ENCODE results near the gene TEX2.
"Not testable (repeated sequence)": the region's sequence is repeated elsewhere in the genome, so short reads cannot be mapped to it uniquely, and the experiment has no call there.

Gene TEX2

GRCh38 chr17:64240741-64241347, 22.2 kb downstream of the TEX2 start:
- DNase-seq (ENCODE audit: low read depth), result peak; percentile 57
- H3K4me3 ChIP-seq (replicated peaks; ENCODE audit: low read depth, low read length), result no peak overlapping the region
- TF ChIP-seq CTCF (IDR thresholded peaks at IDR 0.05; ENCODE audit: low read length, missing control alignments), result no peak

- H3K4me3 ChIP-seq (replicated peaks; ENCODE audit: low read depth, low read length), result no peak overlapping the region
- peak; percentile 29 for DNase-seq (ENCODE audit: low read depth)
- no peak for TF ChIP-seq CTCF (IDR thresholded peaks at IDR 0.05; ENCODE audit: low read length, missing control alignments)
Observed at GRCh38 chr17:64240261-64240740, 22.8 kb downstream of the TEX2 start.

- DNase-seq (ENCODE audit: low read depth); H3K4me3 ChIP-seq (replicated peaks; ENCODE audit: low read depth, low read length): not testable (repeated sequence)
Observed at GRCh38 chr17:64238449-64238848, 24.6 kb downstream of the TEX2 start.

GRCh38 chr17:64236827-64237403, 26.1 kb downstream of the TEX2 start:
- peak; percentile 24 for TF ChIP-seq CTCF (IDR thresholded peaks at IDR 0.05; ENCODE audit: low read length, missing control alignments)
- no peak for DNase-seq (ENCODE audit: low read depth)

GRCh38 chr17:64234961-64235360, 28.1 kb downstream of the TEX2 start:
- no peak for DNase-seq (ENCODE audit: low read depth)
- no peak overlapping the region for H3K4me3 ChIP-seq (replicated peaks; ENCODE audit: low read depth, low read length)
- TF ChIP-seq CTCF (IDR thresholded peaks at IDR 0.05; ENCODE audit: low read length, missing control alignments), result no peak

More at GRCh38 chr17:64236827-64237403, 26.1 kb downstream of the TEX2 start:
- no peak overlapping the region for H3K4me3 ChIP-seq (replicated peaks; ENCODE audit: low read depth, low read length)

GRCh38 chr17:64232466-64233262, 30.4 kb downstream of the TEX2 start:
- no peak for DNase-seq (ENCODE audit: low read depth)
- no peak for TF ChIP-seq CTCF (IDR thresholded peaks at IDR 0.05; ENCODE audit: low read length, missing control alignments)
- H3K4me3 ChIP-seq (replicated peaks; ENCODE audit: low read depth, low read length), result no peak overlapping the region

- TF ChIP-seq CTCF (IDR thresholded peaks at IDR 0.05; ENCODE audit: low read length, missing control alignments), result no peak
- no peak overlapping the region for H3K4me3 ChIP-seq (replicated peaks; ENCODE audit: low read depth, low read length)
- DNase-seq (ENCODE audit: low read depth), result no peak
Observed at GRCh38 chr17:64231567-64232141, 31.4 kb downstream of the TEX2 start.
